Activated CD4-positive, alpha-beta T cell treated with anti-CD3 and anti-CD28 coated beads, Interleukin-2, amount 50 U/mL, for 24 hours (primary cell): ENCODE data around the gene ROR1.

Experiments
- DNase-seq, 2 donors: peaks; one replicate each; pipeline ENCODE4 v3.0.0-alpha.2; 2020; ENCODE audit warnings: low read depth in 1 of 2, low spot score in 1 of 2

ROR1 gene

DNA sequence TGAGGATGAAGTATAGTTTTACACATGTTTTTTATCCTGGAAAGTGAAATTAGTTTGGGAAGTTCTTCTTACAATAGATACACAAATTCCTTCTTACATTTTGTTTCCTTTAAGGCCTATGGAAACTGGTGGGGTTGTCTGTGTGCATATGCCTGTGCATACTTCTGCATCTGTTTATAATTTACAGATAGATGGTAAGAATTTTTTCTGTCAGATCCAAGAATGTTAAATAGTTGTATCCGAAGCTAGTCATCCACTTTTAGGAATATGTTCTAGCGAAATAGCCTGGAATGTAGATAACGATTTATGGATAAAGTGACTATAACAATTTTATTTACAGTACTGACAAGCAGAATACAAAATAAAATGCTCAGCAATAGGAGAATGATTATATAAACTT, 194.1 kb downstream of the ROR1 start:
- DNase-seq = no peak

DNA sequence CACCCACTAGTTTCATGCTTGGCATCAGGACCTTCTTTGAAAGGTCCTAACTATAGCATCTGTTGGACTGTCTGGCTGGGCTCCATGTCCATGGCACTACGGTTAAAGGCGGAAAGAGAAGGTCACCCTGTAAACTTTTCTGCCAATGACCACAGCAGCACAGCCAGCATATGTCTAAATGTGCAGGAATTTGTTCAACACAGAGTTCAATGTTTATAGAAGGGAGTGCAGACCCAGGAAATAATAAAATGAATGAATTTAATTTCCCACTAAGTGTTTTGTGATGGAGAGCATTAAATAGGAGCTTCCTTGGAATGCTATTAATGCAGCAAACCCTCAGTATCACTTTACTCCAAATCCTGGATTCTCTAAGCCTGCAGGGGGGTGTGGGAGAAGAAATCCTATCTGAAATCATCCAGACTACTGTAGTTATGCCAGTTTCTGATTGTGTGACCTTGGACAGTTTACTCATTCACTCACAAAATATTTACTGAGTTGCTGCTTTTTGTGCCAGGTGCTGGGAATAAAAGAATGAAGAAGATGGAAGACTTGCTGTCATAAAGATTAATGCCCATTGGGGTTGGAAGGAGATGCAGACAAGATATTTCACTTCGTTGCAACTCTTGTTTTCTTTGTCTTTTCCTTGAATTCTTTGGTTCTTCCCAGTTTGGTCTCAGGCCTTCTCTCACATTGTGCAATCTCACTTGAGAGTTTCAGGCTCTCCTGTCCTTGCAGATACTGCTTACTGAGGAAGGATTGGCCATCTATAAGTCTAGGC, 195.0 kb downstream of the ROR1 start:
- no peak for DNase-seq

DNA sequence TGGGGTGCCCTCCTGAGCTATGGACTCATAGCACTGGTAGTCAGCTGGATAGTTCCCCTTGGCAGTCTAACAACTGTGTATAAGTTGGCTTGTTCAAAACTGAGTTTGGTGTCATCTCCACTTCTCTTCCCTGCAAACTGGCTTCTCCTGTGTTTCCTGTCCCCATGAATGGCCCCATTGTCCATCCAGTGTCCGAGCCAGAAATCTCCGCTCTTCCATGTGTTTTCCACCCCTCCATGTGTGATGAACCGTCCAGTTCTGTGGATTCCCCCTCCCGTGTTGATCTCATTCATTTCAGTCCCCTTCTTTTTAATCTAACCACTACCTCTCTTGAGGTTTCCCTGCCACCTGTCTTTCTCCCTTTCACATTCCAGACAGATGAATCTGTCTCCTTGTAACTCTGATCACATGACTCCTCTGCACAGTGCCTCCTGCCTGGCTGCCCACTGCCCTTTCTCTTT, 195.7 kb downstream of the ROR1 start:
- DNase-seq = no peak

DNA sequence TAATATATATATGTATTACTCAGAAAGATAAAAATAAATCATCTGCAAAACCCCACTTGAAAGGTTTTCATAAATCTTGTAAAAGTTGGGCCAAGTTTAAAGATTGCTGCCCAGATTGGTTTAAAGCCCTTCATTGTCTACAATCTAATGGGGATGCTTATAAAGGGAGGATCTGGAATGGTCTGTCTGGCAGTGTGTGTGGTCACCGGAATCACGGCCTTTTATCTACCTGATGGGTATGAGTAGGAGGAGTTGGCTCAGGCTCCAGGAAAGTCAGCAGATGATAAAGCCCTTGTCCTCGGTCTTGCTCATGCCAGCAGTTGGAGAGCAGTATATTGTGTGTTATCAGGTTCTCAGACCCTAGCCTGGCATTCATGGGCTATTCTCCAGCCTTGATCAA, 197.7 kb downstream of the ROR1 start:
- DNase-seq = no peak

DNA sequence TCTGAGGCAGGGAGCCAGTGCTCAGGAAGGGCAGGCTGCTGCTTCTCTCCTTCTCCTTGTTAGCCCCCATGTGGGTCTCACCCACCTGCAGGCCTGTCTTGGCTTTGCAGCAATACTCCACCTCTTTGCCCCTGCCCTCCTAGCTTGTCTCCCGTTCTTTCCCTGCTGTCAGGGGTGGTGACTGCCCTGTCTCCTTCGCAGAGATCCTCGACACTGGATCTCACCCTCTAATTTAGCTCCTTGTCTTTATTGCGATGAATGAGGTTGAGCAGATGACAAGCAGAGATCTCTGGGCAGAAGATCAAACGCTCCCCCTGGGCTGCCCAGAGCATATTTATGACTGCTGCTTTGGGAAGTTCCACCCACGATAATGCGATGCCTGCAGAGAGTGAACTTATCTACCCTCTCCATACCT, 199.2 kb downstream of the ROR1 start:
- DNase-seq = no peak

DNA sequence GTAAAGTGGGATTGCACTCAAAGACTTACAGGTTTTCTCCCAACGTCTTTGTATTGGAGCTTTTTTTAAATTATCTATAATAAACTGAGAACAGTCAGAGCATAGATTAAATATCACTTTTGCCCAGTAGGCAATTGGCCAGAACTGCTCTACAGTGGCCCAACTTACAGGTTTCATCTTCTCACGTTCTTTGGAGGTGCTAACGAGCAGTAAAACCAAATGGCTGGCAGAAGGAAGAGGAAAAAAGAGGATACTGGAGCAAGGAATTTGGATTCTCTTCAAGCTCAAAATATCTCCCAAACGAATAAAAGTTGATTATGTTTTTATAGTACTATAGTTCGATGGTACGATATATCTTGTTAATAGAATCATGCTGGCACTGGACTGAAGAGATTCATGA, 201.1 kb downstream of the ROR1 start:
- no peak for DNase-seq

DNA sequence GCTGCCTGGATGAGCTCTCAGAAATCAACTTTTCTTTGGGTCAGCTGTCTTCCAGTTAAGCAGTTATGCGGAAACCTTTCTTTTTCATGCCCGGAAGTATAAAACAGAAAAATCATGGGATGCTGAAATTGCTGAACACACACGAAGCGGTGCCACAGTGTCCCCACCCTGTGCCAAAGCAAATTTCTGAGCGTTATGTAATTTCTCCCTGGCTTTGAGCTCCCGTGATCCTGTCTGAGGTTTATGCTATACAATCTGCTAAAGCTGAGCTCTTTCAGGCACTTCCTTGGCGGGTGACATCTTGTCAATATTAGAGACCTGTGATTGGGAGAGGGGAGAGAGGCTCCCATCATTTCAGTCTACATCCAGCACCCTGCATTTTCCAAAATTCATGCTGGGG, 201.7 kb downstream of the ROR1 start:
- no peak for DNase-seq

DNA sequence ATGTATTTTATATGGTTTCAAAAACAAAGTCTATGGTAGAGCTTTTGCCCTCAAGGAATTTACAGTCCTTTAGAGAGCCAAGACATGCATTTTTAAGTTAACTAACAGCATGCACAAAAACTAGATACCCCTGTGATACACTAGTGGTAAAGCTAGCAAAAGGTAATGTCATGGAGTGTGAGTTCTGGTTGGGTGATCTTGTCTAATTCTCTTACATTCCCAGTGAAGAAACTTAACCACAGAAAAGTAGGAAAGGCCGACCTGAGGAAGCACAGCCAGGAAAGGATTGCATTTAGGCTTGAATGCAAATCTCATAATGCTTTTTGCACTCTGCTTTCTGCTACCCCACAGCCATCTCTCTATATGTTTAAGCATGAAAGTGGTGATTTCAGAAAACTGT, 202.2 kb downstream of the ROR1 start:
- no peak for DNase-seq

DNA sequence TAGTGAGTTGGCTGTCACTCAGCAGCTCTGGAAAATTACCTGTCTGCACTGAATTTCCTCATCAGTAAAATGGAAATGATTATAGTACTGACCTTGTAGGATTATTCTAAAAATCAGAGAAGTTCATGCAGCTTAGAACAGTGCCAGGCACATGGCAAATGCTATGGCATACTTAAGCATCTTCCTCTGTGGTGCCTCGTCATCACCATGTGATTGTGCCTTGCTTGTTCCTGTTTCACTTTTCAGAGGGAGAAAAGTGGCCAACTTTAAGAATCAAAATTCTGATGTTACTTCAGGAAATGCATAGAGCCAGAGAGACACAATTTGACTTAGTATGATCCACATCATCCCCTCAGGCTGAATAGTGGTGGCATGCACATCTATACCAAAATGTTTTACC, 203.6 kb downstream of the ROR1 start:
- no peak for DNase-seq

DNA sequence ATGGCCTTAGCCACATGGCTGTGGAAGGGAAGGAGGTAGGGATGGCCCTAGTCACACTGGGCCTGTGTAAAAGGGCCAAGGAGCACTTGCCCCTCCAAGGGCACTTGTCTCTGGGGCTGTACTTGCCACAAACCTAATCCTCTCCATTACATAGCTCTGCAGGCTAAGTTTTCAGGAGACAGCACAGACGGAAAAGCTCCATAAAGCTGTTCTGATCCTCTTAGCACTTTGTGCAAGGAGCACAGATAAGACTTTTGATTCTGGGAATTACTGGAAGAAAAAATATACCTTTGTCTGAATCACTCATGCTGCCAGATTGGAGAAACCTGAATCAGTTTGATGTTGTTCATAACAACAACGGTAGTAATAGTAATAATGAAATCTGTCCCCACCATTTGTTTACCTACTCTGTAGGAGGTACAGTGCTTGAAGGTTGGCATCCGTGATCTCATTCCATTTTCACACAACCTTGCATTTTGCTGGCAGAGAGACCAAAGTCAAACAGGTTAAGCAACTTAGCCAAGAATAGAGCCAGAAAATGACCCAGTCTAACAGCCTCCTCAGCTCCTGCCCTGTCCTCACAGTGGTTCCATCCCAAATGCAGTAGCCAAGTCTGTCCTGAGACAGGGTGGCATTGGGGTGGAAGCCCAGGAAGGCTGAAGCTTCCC, 207.1 kb downstream of the ROR1 start:
- no peak for DNase-seq

DNA sequence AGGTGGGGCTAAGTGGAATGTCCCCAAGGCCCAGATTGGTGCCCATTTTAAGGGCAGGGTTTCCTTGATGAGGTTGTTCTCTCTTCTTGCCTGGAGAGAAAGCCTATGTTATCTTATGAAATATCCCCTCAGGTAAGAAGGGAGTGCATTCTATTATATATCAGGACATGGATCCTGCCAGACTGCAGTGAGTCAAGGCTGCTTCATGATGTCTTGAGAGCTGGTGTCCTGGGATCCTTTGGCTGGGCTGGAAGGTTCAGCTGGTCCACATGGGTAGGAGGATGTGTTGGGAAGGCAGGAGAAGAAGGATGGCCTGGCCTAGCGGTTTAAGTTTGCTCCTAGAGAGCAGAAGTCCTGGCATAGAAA, 207.6 kb downstream of the ROR1 start:
- DNase-seq = no peak

DNA sequence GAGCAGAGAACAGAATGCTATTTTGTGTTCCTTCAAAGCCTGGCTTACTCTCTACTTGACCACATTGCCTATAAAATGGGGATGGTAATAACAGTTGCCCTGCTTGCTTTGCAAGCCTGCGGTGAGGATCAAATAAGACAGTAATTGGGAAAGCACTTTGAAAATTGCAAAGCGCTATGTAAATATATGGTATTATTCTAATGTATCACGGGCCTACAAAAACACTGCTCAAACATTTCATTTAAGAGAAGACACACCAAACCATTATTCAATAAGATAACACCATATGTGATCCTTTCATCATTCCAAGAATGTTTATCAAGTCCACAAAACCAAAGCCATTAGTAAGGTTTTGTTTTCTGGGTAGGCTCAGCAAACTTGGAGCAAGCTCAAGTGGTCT, 208.4 kb downstream of the ROR1 start:
- no peak for DNase-seq

DNA sequence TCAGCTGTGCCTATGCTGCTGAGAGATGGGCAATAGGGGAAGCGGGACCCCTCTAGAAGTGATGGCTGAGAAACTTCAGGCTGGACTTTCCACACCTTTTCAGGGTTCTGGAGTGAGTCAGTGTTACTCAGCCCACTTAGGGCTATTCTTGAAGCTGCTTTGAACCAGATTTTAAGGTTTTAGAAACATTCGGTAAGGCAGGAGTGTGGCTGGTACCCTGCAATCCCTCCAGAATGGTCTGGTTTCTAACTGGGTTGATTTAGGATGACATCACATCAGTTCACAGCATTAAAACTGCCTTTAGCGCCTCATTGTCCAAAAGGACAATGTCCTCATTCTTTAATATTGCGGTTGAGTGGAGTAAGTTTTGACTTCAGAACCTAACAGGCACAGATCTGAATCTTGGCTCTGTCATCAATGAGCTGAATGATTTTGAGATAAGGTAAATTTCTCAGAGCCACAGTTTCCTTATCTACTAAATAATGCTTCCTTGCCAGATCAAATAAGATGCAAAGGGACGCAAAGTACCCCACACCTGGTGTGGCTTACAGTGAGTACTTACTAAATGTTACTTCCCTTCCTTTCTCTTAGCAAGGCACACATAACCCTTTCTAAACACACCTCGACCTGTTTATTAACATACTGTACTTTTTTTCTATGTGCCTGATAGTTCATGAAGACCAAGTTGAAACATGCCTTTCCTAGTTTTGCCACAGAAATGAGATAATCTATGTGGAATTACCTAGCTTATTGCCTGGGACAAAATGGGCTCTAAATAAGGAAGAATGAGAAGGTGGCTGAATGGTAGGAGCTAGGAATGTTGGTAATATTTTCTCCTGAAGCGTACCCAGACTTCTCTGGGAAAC, 209.8 kb downstream of the ROR1 start:
- DNase-seq = no peak

DNA sequence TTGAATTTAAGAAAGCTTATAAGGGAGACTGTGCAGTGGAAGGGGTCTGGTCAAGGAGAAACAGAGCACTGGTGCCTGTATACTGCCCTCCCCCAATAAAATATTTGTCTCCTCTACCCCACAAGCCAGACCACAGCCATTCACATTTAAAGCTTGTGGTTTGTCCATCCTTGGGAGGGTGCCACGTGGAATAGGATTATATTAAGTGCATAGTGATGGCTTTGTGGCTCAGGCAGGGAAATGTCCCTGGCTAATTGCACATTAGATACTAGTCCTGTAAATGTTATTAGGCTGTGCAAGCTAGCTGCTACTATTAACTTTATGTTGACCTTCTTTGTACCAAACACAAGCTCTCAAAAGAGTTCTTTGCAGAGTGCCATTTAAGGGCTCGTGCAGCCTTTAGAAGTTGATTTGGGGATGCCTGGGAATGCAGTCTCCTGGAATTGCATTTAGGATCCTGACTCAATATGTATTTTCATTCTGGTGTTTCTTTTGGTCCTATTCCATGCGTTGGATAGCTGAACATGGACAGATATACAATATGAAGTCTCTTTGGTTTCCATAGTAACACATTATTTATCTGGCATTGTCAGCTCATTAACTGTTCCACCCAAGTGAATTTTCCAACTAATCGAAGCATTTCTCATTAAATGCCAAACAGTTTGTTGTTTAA, 210.6 kb downstream of the ROR1 start:
- DNase-seq = no peak

DNA sequence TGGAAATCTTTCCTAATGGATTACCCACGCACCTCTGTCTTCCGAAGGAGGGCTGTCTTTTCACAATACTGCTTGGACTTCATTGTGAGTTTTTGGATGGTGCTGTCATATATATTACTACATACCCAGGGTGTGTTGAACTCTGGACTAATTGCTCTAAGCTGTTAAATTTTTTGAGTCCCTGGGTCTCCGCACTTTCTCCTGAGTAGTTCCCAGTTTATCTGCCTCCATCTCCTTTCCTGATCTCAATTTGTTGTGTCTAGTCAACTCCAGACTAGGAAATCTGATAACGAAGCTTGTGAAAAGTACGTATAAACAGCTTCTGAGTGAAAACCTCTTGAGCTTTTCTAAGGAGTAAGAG, 211.1 kb downstream of the ROR1 start:
- no peak for DNase-seq

DNA sequence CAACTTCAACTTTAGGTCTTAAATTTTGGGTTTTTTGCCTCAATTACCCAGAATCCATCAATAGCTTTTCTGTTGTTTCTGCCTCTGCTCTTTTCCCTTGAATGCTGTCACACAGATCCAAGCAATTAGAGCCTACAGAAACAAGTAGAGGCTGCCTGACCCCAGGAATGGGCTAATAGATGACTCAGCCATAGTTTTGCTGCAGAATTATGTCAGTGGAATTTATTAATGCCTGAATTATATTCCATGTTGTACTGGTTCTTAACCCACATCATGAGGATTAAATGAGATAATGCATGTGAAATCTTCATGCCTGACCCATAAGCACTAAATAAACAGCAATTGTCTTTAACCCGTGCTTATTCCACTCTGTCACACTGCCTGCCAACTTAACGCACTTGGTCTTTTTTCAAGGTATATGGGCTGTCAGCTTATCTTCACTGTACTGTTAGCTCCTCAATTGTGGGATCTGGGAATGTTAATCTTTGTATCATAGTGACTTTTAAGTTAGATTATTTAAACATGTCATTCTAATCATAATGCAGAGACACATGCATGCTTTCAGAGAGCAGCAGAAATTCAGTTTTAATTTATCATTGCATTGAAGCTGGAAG, 213.3 kb downstream of the ROR1 start:
- DNase-seq = no peak

DNA sequence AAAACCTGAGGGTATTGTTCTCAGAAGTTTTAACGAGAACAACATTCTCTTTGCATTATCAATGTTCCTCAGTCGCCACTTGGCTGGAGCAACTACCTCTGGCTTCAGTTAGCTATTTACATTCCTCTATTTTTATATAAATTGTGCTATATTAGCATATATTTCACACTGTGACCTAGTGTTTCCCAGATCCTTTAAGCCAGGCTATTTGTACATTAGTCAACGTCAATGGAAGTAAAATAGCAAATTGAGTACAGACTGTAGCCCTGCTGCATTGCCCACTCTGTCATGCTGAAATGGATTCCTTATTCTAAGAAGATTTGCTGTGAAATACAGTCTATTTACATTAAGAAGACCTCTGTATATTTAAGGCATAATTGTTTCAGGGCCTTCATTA, 213.8 kb downstream of the ROR1 start:
- DNase-seq = no peak

DNA sequence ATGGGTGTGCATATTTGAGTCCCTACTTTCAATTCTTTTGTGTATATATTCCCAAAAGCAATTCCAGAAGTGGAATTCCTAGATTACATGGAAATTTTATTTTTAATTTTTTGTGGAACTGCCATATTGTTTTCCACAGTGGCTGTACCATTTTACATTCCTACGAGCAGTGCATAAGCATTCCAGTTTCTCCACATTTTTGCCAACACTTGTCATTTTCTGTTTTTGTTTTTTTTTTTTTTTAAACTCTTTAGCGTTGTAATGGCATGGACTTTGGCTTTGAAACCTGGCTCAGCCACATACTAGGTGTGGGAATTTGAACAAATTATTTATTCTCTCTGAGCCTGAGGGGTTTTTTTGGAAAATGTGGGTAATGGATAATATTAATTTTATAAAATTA, 215.1 kb downstream of the ROR1 start:
- DNase-seq = no peak

DNA sequence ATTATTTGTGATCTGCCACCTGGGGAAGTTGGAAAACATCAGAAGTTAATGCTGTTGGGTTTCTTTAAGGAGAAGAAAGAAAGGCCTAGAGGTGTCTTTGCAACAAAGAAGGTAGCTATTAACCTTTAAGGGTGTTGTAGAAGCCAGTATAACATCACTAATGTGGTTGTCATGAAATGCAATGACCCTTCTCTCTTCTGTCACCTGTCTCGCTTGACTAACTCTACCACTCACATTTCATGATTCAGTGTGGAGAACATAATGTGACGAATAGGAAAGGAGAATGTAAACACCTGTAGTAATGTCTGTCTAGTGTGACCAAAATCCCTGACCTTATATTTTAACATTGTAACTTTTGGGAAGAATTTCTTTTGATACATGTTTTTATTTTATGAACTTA, 217.9 kb downstream of the ROR1 start:
- no peak for DNase-seq

DNA sequence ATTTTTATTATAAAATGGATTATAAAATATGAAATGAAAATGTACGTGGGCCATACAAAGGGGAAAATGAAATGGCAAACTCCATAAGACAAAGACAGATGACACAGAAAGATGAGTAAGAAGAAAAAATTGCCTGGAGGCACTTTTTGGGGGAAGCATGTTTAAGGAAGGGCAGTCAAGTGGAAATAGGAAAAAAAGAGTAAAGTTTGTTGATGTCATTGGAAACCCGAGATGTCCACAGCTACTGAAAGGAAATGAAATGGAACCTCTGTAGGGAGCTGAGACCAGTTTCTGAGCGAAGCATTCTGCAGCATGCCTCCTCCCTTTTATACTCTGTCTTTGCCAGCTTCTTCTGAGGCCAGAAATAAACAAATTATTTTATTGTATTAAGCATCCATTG, 226.2 kb downstream of the ROR1 start:
- DNase-seq = no peak

DNA sequence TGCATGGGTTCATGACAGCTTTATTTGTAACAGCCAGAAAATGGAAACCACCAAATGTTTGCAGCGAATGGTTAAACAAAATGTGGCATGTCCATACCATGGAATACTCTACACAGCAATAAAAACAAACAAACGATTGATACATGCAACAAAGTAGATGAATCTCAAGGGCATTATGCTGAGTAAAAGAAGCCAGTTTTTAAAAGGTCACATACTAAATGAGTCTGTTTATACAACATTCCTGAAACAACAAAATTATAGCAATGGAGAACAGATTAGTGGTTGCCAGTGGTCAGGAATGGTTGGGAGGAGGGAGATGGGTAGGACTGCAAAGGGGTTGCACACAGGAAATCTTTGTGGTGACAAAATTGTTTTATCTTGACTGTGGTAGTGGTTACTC, 227.2 kb downstream of the ROR1 start:
- DNase-seq = no peak
